Uterus (tissue), 4 donors: ENCODE results near the gene ASB2. TPM values are rescaled to one million over a fixed set of nuclear protein-coding genes. Genes with fewer than 3 reads are reported as not detected.

Experiments used
- DNase-seq, 2 donors: peaks; one replicate each; pipeline ENCODE4 v3.0.0-alpha.2; 2019 to 2020
- H3K27ac ChIP-seq, 2 donors: fragments of 200-600 bp; sonication (generic); 1 replicate in 1 of 2; 2 replicates in 1 of 2; pipeline ENCODE4 v1.5.1; 2016 to 2018
- H3K27me3 ChIP-seq, 2 donors: fragments of 200-600 bp; sonication (generic); one replicate each; pipeline ENCODE4 v1.5.1; 2018 to 2019; ENCODE audit warnings: control low read depth in 1 of 2
- H3K36me3 ChIP-seq, 2 donors: fragments of 200-600 bp; sonication (generic); one replicate each; pipeline ENCODE4 v1.5.1; 2019; ENCODE audit warnings: control low read depth in 1 of 2
- H3K4me1 ChIP-seq, 2 donors: fragments of 200-600 bp; sonication (generic); one replicate each; pipeline ENCODE4 v1.5.1; 2018 to 2019; ENCODE audit warnings: control low read depth in 1 of 2
- H3K4me3 ChIP-seq, 2 donors: fragments of 200-600 bp; sonication (generic); 1 replicate in 1 of 2; 2 replicates in 1 of 2; pipeline ENCODE4 v1.5.1; 2018 to 2019; ENCODE audit warnings: mild to moderate bottlenecking in 1 of 2
- H3K9me3 ChIP-seq, 2 donors: fragments of 200-600 bp; sonication (generic); one replicate each; pipeline ENCODE4 v1.5.1; 2019; ENCODE audit warnings: control low read depth in 1 of 2
- CTCF ChIP-seq, 4 experiments: fragments of 200-600 bp in 2 of 4; fragments of 450-650 bp in 2 of 4; sonication (generic) in 2 of 4; IDR thresholded peaks; one replicate each; pipeline ENCODE4 v1.5.1; 2016 to 2019; ENCODE audit warnings: antibody characterized with exemption in 4 of 4, mild to moderate bottlenecking in 2 of 4, moderate library complexity in 1 of 4
- POLR2A ChIP-seq, 2 donors: fragments of 450-650 bp; IDR thresholded peaks; one replicate each; pipeline ENCODE4 v1.6.1; 2016; ENCODE audit warnings: antibody characterized with exemption in 2 of 2, mild to moderate bottlenecking in 1 of 2, moderate library complexity in 1 of 2
- intact Hi-C: fragments of 100-400 bp; cut with DNase I; formaldehyde crosslinking; loops from one replicate; pipeline ENCODE4 v1.15.1; 2023; ENCODE audit warnings: low total_unique reads
- total RNA-seq, 4 donors: library from RNA; depleted of rRNA in 3 of 4; stranded (reverse); fragments of >200 nt in 3 of 4; gene quantifications; one replicate each; pipeline versions ENCODE4 v1.1.0 to v1.2.4, GENCODE V29; 2014 to 2023
- donor health status: DM: yes; HTN: yes; CAD: no.

ASB2 gene
- total RNA-seq, 4 donors from 2014 or later = 11.8 to 84.1 (median 21.0) TPM

GRCh38 chr14:93929657-93930056 is 46.7 kb downstream of the ASB2 start:
- no peaks in the 10 kb centered on the region for H3K9me3 ChIP-seq
- intact Hi-C loops = no loop called here
- H3K4me3 ChIP-seq = no peak overlapping the region
- DNase-seq = no peak
- TF ChIP-seq CTCF (IDR thresholded peaks at IDR 0.05) (no peak), POLR2A (IDR thresholded peaks at IDR 0.05) (no peak)
- H3K36me3 ChIP-seq = no peaks in the 10 kb centered on the region
- H3K27me3 ChIP-seq = no peaks in the 10 kb centered on the region
- no peak overlapping the region for H3K27ac ChIP-seq
- no peaks in the 10 kb centered on the region for H3K4me1 ChIP-seq

- H3K36me3 ChIP-seq = no peaks in the 10 kb centered on the region
- H3K4me3 ChIP-seq = no peak overlapping the region
- no peaks in the 10 kb centered on the region for H3K9me3 ChIP-seq
- H3K27me3 ChIP-seq = no peaks in the 10 kb centered on the region
- no peak for DNase-seq
- no peak for TF ChIP-seq CTCF (IDR thresholded peaks at IDR 0.05)
- no peak for TF ChIP-seq POLR2A (IDR thresholded peaks at IDR 0.05)
- intact Hi-C loops = no loop called here
- no peaks in the 10 kb centered on the region for H3K4me1 ChIP-seq
- no peak overlapping the region for H3K27ac ChIP-seq
Observed at GRCh38 chr14:93929048-93929535, 47.3 kb downstream of the ASB2 start.

- no peaks in the 10 kb centered on the region for H3K4me1 ChIP-seq
- TF ChIP-seq CTCF (IDR thresholded peaks at IDR 0.05) (no peak), POLR2A (IDR thresholded peaks at IDR 0.05) (no peak)
- no peaks in the 10 kb centered on the region for H3K36me3 ChIP-seq
- DNase-seq = no peak
- no peak overlapping the region for H3K27ac ChIP-seq
- no peak overlapping the region for H3K4me3 ChIP-seq
- intact Hi-C loops = no loop called here
- H3K27me3 ChIP-seq = no peaks in the 10 kb centered on the region
- no peaks in the 10 kb centered on the region for H3K9me3 ChIP-seq
Observed at GRCh38 chr14:93928184-93929047, 48.0 kb downstream of the ASB2 start.

- no peaks in the 10 kb centered on the region for H3K9me3 ChIP-seq
- intact Hi-C loops = no loop called here
- no peaks in the 10 kb centered on the region for H3K36me3 ChIP-seq
- no peak overlapping the region for H3K4me3 ChIP-seq
- H3K27me3 ChIP-seq = no peaks in the 10 kb centered on the region
- TF ChIP-seq POLR2A (IDR thresholded peaks at IDR 0.05) (no peak), CTCF (IDR thresholded peaks at IDR 0.05) (no peak)
- no peak for DNase-seq
- no peaks in the 10 kb centered on the region for H3K4me1 ChIP-seq
- H3K27ac ChIP-seq = no peak overlapping the region
Observed at GRCh38 chr14:93927800-93928145, 48.6 kb downstream of the ASB2 start.
